Activated CD4-positive, alpha-beta T cell treated with anti-CD3 and anti-CD28 coated beads, Interleukin-2, amount 50 U/mL, for 1 hour (primary cell): ENCODE data around the gene GOLT1B.
A peak's percentile ranks its signal among the peaks of the same experiment; 100 is the strongest.

Experiments used
- DNase-seq: peaks from one replicate; pipeline ENCODE4 v3.0.0-alpha.2; 2020

Gene GOLT1B

DNA sequence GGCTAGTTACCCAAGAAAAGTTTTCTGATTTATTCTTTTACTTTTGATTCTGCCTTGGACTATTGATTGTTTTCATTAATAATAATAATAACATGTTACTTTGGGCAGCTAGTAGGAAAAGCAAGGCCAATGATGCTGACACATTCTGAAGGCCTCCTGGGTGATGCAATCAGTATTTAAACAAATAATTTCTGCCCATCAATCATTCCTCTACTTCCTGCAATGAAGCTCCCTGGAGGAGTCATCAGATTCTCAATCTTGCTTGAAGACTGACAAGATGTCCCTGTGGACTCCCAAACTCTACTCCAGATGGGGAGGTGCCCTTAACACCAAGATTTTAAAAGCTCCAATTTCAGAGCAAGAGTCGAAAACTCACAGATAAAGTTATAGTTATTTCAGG is 24.5 kb downstream of the GOLT1B start, which contains the start of gene SPX:
TSS of gene SPX (plus strand) at position 244 of the 400 bp plus-strand sequence. CDS start 177 bp downstream, outside the sequence.
- DNase-seq: no peak

DNA sequence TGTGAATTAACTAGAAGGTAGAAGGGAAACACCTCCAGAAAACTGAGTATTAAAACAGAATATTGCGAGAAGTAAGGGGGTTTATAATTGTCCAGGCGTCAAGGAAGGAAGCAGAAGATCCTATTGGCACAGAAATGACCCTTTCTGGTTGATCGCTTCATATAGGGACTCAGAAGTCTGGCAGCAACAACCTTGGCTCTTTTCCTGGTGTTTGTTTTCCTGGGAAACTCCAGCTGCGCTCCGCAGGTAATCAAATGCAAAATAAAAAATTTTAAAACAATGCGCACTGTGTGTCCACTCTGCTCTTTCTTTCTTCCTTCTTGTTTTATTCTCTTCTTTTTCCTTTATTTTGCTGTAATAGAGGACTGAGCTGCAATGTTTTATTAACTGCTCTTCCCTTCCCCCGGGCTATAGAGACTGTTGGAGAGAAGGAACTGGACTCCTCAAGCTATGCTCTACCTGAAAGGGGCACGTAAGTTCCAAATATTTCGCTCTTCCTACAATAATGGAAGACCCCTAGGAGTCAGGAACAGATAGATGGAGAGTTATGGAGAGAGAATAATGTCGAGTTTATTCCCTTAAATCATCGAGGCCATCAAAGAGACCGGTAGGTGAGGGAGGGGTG is 25.2 kb downstream of the GOLT1B start:
- DNase-seq: no peak

DNA sequence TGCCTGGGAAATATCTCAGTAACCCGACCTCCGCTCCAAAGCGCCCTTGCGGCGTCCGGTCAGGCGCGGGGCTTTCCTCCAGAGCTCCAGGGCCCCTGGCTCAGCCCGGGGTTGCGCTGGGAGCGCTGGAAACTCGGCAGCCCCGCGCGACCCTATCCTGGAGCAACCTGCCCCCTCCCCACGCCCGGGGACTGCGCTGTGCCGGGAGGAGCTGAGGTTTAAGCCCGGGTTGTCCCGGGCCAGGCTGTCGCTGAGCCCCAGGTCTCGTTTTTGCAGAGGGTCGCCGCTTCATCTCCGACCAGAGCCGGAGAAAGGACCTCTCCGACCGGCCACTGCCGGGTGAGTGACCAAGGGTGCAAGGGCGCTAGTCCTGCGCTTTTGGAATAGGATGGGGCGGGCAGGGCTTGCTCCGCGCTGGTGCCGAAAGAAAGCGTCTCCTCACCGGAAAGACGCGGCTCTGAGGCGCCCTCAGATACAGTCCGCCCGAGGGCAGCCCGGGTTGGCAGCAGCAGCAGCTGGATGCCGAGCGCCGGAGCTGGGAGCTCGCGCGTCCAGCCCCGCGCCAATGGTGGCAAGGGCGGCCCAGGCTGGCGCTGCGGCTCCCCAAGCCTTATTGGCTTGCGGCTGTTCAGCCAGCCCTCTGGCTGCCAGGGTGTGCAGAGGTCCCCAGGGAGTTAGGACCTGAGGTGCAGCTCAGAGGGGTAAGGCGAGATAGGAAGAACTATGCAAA is 26.0 kb downstream of the GOLT1B start:
- DNase-seq: peak; percentile 53

- no peak for DNase-seq
Observed at GRCh38 chr12:21528953-21529352, 27.4 kb downstream of the GOLT1B start.

GRCh38 chr12:21529456-21529855 is 27.9 kb downstream of the GOLT1B start:
- DNase-seq: no peak

DNA sequence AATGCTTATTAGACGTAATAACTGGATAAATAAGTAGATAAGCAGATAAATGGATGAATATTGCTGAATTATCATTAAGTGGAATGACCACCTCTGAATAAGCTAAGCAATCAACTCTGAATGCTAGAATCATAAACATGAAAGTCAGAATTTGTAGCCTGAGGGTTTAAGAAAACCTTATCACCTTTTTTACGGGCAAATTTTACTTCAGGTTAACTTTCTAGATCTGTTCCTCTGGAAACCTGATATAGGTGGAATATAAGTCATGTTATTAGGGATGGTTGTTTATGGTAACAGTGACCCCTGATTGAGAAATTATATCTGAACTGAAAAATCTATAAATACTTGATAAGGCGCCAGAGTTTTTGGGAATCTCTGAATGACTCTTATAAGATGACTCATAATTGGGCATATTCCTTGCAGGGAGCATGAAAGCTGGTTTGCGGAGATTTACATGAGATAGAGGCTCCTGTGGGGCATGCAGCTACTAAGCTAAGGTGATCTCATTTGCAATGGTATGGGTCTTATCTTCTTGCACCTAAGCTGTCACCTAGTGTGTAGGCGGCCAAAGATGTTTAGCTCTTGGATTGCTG is 36.6 kb downstream of the GOLT1B start:
- DNase-seq: no peak

DNA sequence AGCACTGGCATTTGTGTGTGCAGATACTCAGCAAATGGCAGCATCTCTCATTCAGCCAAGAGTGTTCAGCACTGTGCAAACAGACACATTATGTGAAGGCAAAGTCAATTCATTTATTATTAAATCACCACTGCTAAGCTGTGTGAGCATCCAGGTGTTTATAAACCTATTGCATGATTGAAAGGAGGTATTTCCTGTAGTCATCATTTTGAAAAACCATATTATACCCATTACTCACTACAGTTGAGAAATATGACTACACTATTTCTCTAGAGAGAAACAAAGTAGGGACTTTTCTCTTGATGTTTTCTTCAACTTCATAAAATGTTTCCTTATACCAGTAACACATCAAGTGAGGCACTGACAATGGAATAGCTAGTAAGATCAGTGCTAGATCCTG is 38.2 kb downstream of the GOLT1B start:
- DNase-seq: no peak

DNA sequence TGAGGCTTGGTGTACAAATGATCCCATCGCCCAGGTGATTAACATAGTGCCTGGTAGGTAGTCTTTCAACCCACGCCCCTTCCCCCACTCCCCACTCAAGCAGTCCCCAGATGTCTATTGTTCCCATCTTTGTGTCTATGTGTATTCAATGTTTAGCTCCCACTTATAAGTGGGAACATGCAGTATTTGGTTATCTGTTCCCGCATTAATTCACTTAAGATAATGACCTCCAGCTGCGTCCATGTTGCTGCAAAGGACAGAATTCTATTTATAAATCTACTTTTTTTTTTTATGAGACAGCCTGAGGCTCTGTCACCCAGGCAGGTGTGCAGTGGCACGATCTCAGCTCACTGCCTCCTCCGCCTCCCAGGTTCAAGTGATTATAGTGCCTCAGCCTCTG is 40.2 kb downstream of the GOLT1B start:
- DNase-seq: no peak

DNA sequence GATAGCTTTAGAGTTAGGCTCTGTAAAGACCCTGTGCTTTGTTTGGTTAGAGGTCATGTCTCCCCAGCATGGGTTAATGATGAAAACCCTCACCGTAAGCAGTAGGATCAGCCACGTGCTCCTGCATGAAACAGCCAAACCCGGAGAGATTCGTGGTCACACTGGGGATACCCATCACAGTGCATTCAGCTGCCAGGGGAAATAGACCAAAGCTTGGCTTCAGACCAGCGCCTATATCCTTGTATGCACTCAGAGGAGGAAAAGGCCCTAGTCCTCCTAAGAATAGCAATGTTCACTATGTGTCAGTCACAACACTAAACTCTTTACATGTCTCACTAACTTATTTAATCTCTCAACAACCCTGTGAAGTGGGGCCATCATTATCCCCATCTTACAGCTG is 40.8 kb downstream of the GOLT1B start:
- no peak for DNase-seq

- DNase-seq: no peak
Observed at GRCh38 chr12:21543151-21543550, 41.6 kb downstream of the GOLT1B start.

DNA sequence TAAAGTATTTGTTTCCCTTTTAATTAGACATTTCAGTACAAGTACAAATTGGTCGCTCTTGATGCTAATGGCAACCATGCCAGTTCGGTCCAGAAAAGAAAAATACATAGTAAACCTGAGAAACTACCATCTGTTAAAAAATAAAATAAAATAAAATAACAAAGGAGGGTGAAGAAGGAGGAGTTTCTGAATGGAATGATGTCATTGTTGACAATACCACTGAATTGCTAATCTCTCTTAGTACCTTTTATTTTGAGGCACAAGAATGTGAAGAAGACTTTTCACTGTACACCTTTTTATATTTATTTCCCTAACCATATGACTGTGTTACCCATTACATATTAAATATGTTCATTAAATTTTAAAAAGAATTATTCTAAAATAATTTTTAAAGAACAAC is 44.0 kb downstream of the GOLT1B start:
- no peak for DNase-seq

GRCh38 chr12:21546716-21547115 is 45.1 kb downstream of the GOLT1B start:
- DNase-seq: no peak

- DNase-seq: no peak
Observed at GRCh38 chr12:21547437-21547836, 45.8 kb downstream of the GOLT1B start.

- no peak for DNase-seq
Observed at GRCh38 chr12:21551841-21552465, 50.4 kb downstream of the GOLT1B start.

- no peak for DNase-seq
Observed at GRCh38 chr12:21552635-21553328, 51.2 kb downstream of the GOLT1B start.

DNA sequence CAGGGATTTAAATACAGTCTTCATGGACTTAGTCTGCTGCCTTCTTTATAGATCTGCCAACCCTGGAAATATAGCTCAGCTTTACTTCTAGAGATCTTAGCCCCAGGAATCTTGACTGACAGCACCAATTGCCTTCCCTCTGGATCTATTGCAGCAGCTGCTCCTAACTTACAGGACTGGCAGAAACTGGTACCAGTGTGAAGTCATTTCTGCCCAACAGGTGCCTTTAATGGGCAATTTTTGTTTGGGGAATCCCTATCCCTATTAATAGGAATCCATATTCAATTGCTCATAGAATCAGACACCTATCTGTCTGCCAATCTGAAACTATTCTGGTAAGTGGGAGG is 51.7 kb downstream of the GOLT1B start:
- no peak for DNase-seq

DNA sequence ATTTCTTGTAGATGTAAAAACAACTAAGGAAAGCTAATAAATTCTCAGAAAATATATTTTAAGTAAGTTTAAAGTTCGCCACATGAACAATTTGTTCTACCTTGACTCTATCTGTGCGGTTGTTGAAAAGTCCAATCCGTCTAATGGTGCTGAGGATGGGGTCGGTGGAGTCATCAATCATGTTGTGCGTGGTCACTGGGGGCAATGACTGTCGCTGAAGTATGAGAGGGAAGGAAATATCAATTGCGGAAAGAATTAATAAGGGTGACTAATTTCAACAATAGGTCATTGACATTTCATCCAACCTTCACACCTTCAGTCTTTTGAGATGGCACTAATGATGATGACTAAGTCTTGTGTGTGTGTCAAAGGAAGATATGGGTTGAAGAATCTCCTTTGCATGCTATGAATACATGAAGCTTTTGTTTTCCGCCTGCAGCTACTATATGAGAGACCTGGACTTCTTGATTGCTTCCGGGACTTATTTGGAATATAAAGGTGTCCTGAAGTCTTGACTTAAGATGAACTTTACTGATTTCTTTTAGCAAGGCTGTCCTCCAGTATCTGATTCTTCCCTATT is 56.6 kb downstream of the GOLT1B start:
- no peak for DNase-seq

DNA sequence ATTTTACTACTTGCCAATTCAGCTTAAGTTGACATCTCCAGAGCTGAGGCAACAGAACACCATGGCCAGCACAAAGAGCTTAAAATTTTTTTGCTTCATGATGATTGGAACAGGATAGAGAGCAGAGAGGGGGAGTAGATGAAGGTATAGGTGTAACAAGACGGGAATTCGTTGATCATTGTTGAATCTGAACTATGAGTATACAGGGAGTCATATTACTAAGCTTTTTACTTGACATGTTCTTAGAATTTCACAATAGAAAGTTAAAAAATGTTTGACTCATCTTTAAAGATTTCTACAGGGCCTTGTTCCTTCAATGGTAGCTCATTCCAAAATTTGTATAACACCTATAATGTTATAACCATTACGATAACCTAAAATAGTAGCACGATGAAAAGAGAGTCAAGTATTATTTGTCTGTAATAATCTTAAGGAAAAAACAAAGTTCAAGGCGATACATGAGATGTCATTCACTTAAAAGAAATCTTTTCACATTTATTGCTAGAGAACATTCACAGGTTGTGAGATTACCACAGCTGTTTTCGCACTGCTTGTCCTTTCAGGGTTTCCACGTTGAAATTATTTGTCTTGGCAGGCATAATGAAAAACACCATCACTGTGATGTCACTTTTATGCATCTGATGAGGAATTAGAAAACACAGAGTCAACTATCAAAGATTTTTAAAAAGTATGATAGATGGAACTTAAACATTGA is 58.4 kb downstream of the GOLT1B start:
- DNase-seq: no peak

GRCh38 chr12:21561158-21561557 is 59.6 kb downstream of the GOLT1B start:
- no peak for DNase-seq

DNA sequence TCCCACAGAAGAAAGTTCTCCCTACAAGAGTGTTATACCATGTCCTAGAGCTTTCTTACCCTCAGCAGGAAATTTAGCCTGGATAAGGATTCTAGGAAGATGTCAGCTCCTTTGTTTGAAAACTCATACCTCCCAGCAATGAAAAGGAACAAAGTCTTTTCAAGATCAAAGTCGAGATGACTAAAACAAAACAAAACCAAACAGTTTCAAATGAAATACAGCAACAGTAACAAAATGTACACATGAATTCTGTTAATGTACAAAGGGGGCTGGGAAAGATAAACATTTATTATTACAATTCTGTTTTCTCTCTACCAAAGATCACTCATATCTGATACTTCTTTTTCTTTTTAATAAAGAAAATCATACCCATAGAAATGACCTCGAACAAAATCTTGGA is 61.3 kb downstream of the GOLT1B start:
- no peak for DNase-seq

GRCh38 chr12:21566223-21566906 is 64.8 kb downstream of the GOLT1B start:
- DNase-seq: no peak
